ENCODE data around the gene TBL1Y. TPM values are rescaled to one million over a fixed set of nuclear protein-coding genes. Genes with fewer than 3 reads are reported as not detected.

TBL1Y gene
- total RNA-seq, 1 experiment from 2014 or later, result not detected

- BruUV-seq (replicated peaks), result no TSS peak
- H3K9me3 ChIP-seq (ENCODE audit: control insufficient read depth in 1 of 2, insufficient read depth in 1 of 2, low read depth in 1 of 2, low read length in 2 of 2), result no peaks in the 10 kb centered on the region
- no peaks in the 10 kb centered on the region for H3K36me3 ChIP-seq (ENCODE audit: control insufficient read depth in 1 of 2, insufficient read depth in 2 of 2, low read length in 2 of 2)
- ChIA-PET CTCF (no interaction called here), RAD21 (ENCODE audit: low non-redundant PET in 1 of 2, low total read pairs in 2 of 2, uncharacterized antibody in 2 of 2, unreplicated experiment in 2 of 2) (no interaction called here), POLR2A (no interaction called here)
- DNase-seq (ENCODE audit: low read depth, low spot score) (no peak), ATAC-seq (no peak)
- no peak overlapping the region for H3K27ac ChIP-seq (ENCODE audit: low read depth, low read length)
- H3K4me3 ChIP-seq (replicated peaks in 1 of 2; ENCODE audit: low read depth in 1 of 2, low read length in 2 of 2), result no peak overlapping the region
- H3K27me3 ChIP-seq (ENCODE audit: insufficient read depth, low read length), result no peaks in the 10 kb centered on the region
- no peak overlapping the region for H2AFZ ChIP-seq (ENCODE audit: low read depth, low read length, poor library complexity, severe bottlenecking)
- H3K4me1 ChIP-seq (ENCODE audit: control insufficient read depth in 1 of 2, insufficient read depth in 2 of 2, low read length in 2 of 2), result no peaks in the 10 kb centered on the region
- H4K20me1 ChIP-seq (ENCODE audit: insufficient read depth), result no peaks in the 10 kb centered on the region
- no peaks in the 10 kb centered on the region for H3K79me2 ChIP-seq (ENCODE audit: insufficient read depth, low read length)
- TF ChIP-seq CEBPB (IDR thresholded peaks at IDR 0.05; ENCODE audit: low read depth) (no peak), EZH2phosphoT487 (IDR thresholded peaks at IDR 0.05; ENCODE audit: borderline replicate concordance) (no peak), CBX3 (IDR thresholded peaks at IDR 0.05; ENCODE audit: low read depth) (no peak), REST (IDR thresholded peaks at IDR 0.05; ENCODE audit: low read depth) (no peak), MAX (IDR thresholded peaks at IDR 0.05) (no peak), JUND (IDR thresholded peaks at IDR 0.05) (no peak), ZNF274 (IDR thresholded peaks at IDR 0.05; ENCODE audit: low read depth, low read length) (no peak)
- no peaks in the 10 kb centered on the region for H3K9me2 ChIP-seq (ENCODE audit: insufficient read depth)
- H3K4me2 ChIP-seq (ENCODE audit: low read length), result no peak overlapping the region
- intact Hi-C loops (cut with micrococcal nuclease), result no loop called here
- no peak overlapping the region for H3K9ac ChIP-seq (ENCODE audit: low read length)
Observed at GRCh38 chrY:6967736-6968135, 57.2 kb downstream of the TBL1Y start.

- no TSS peak for BruUV-seq (replicated peaks)
- H3K4me3 ChIP-seq (replicated peaks in 1 of 2; ENCODE audit: low read depth in 1 of 2, low read length in 2 of 2), result no peak overlapping the region
- no peaks in the 10 kb centered on the region for H3K27me3 ChIP-seq (ENCODE audit: insufficient read depth, low read length)
- ATAC-seq (no peak), DNase-seq (ENCODE audit: low read depth, low spot score) (no peak)
- H3K9ac ChIP-seq (ENCODE audit: low read length), result no peak overlapping the region
- no peaks in the 10 kb centered on the region for H4K20me1 ChIP-seq (ENCODE audit: insufficient read depth)
- ChIA-PET RAD21 (ENCODE audit: low non-redundant PET in 1 of 2, low total read pairs in 2 of 2, uncharacterized antibody in 2 of 2, unreplicated experiment in 2 of 2) (no interaction called here), POLR2A (no interaction called here), CTCF (no interaction called here)
- no peaks in the 10 kb centered on the region for H3K4me1 ChIP-seq (ENCODE audit: control insufficient read depth in 1 of 2, insufficient read depth in 2 of 2, low read length in 2 of 2)
- no peak overlapping the region for H2AFZ ChIP-seq (ENCODE audit: low read depth, low read length, poor library complexity, severe bottlenecking)
- no peaks in the 10 kb centered on the region for H3K79me2 ChIP-seq (ENCODE audit: insufficient read depth, low read length)
- no peak overlapping the region for H3K27ac ChIP-seq (ENCODE audit: low read depth, low read length)
- H3K36me3 ChIP-seq (ENCODE audit: control insufficient read depth in 1 of 2, insufficient read depth in 2 of 2, low read length in 2 of 2), result no peaks in the 10 kb centered on the region
- no peaks in the 10 kb centered on the region for H3K9me2 ChIP-seq (ENCODE audit: insufficient read depth)
- intact Hi-C loops (cut with micrococcal nuclease), result no loop called here
- H3K9me3 ChIP-seq (ENCODE audit: control insufficient read depth in 1 of 2, insufficient read depth in 1 of 2, low read depth in 1 of 2, low read length in 2 of 2), result no peaks in the 10 kb centered on the region
- no peak overlapping the region for H3K4me2 ChIP-seq (ENCODE audit: low read length)
- TF ChIP-seq ZNF274 (IDR thresholded peaks at IDR 0.05; ENCODE audit: low read depth, low read length), result no peak
- TF ChIP-seq JUND (IDR thresholded peaks at IDR 0.05), result no peak
- TF ChIP-seq REST (IDR thresholded peaks at IDR 0.05; ENCODE audit: low read depth), result no peak
- no peak for TF ChIP-seq EZH2phosphoT487 (IDR thresholded peaks at IDR 0.05; ENCODE audit: borderline replicate concordance)
- no peak for TF ChIP-seq RAD21 (IDR thresholded peaks at IDR 0.05; ENCODE audit: low read depth)
- TF ChIP-seq CBX3 (IDR thresholded peaks at IDR 0.05; ENCODE audit: low read depth), result no peak
- no peak for TF ChIP-seq POLR2A (IDR thresholded peaks at IDR 0.05; ENCODE audit: borderline replicate concordance, extremely low read depth, insufficient read depth, insufficient read length)
- TF ChIP-seq CTCF (IDR thresholded peaks at IDR 0.05 in 2 of 3, conservative IDR thresholded peaks at IDR 0.05 in 1 of 3; ENCODE audit: borderline replicate concordance in 1 of 3, insufficient read depth in 1 of 3, low read depth in 2 of 3, low read length in 2 of 3), result no peak
- no peak for TF ChIP-seq ZFX (IDR thresholded peaks at IDR 0.05)
Observed at GRCh38 chrY:6968191-6968590, 57.7 kb downstream of the TBL1Y start.
